GM21825 (cell line): Measurements from ENCODE around the gene RRP9.

ENCODE experiments used
- ATAC-seq: cut with Tn5 transposase; IDR thresholded peaks from one replicate; pipeline ENCODE4 v1.9.1; 2021; ENCODE audit warnings: mild to moderate bottlenecking, moderate library complexity; ENCODE audit not compliant: unreplicated experiment

The RRP9 gene

GRCh38 chr3:51957520-51958205 is 16.0 kb upstream of the RRP9 start:
- ATAC-seq: no peak

GRCh38 chr3:51955893-51956770 is 14.4 kb upstream of the RRP9 start:
- ATAC-seq: no peak

GRCh38 chr3:51955175-51955892 is 13.6 kb upstream of the RRP9 start, which contains the start of gene GPR62:
Gene GPR62, plus strand, starts transcription at chr3:51955381. Its CDS starts 272 bp downstream, at chr3:51955653.
- no peak for ATAC-seq

- no peak for ATAC-seq
Observed at GRCh38 chr3:51954713-51955112, 13.0 kb upstream of the RRP9 start.

GRCh38 chr3:51954105-51954504 is 12.4 kb upstream of the RRP9 start:
- ATAC-seq: no peak

GRCh38 chr3:51953445-51953844 is 11.7 kb upstream of the RRP9 start:
- no peak for ATAC-seq

- ATAC-seq: no peak
Observed at GRCh38 chr3:51950899-51951298, 9.2 kb upstream of the RRP9 start.

- ATAC-seq: no peak
Observed at GRCh38 chr3:51949121-51949520, 7.4 kb upstream of the RRP9 start.

- no peak for ATAC-seq
Observed at GRCh38 chr3:51948016-51948580, 6.4 kb upstream of the RRP9 start.

GRCh38 chr3:51947215-51947900 is 5.7 kb upstream of the RRP9 start:
- ATAC-seq: no peak

GRCh38 chr3:51946796-51947195 is 5.1 kb upstream of the RRP9 start:
- no peak for ATAC-seq

- ATAC-seq: no peak
Observed at GRCh38 chr3:51945926-51946705, 4.4 kb upstream of the RRP9 start.

- ATAC-seq: no peak
Observed at GRCh38 chr3:51945031-51945840, 3.5 kb upstream of the RRP9 start.

- no peak for ATAC-seq
Observed at GRCh38 chr3:51944451-51945021, 2.8 kb upstream of the RRP9 start.

GRCh38 chr3:51943451-51944391 is 2.0 kb upstream of the RRP9 start:
- ATAC-seq: no peak

GRCh38 chr3:51942603-51943450 is 1.1 kb upstream of the RRP9 start:
- no peak for ATAC-seq

- no peak for ATAC-seq
Observed at GRCh38 chr3:51941463-51941797, 274 bp downstream of the RRP9 start.
